MG63 (cell line): ENCODE measurements around the gene HDGFL1. TPM values are rescaled to one million over a fixed set of nuclear protein-coding genes. Genes with fewer than 3 reads are reported as not detected.

Experiments used
- DNase-seq: peaks from one replicate; pipeline ENCODE4 v3.0.0-alpha.2; 2020
- H3K27me3 ChIP-seq: fragments of 250-450 bp; sonication (Bioruptor Pico); 2 replicates; pipeline ENCODE4 v1.5.1; 2020; ENCODE audit warnings: mild to moderate bottlenecking, moderate library complexity
- H3K36me3 ChIP-seq: fragments of 250-450 bp; sonication (Bioruptor Pico); 2 replicates; pipeline ENCODE4 v1.5.1; 2020; ENCODE audit warnings: mild to moderate bottlenecking, moderate library complexity
- H3K4me3 ChIP-seq: fragments of 250-450 bp; sonication (Bioruptor Pico); 2 replicates; pipeline ENCODE4 v1.5.1; 2020; ENCODE audit warnings: mild to moderate bottlenecking, moderate library complexity
- H3K9me3 ChIP-seq: fragments of 250-450 bp; sonication (Bioruptor Pico); 2 replicates; pipeline ENCODE4 v1.5.1; 2020; ENCODE audit warnings: mild to moderate bottlenecking, moderate library complexity
- total RNA-seq: library from RNA; depleted of rRNA; stranded (reverse); fragments of >200 nt; shearing (Covaris generic); gene quantifications from 2 replicates; pipeline ENCODE4 v1.2.3, GENCODE V29; 2014; ENCODE audit warnings: low replicate concordance; rRNA removed

Gene HDGFL1
- not detected in 2 replicates for total RNA-seq

DNA sequence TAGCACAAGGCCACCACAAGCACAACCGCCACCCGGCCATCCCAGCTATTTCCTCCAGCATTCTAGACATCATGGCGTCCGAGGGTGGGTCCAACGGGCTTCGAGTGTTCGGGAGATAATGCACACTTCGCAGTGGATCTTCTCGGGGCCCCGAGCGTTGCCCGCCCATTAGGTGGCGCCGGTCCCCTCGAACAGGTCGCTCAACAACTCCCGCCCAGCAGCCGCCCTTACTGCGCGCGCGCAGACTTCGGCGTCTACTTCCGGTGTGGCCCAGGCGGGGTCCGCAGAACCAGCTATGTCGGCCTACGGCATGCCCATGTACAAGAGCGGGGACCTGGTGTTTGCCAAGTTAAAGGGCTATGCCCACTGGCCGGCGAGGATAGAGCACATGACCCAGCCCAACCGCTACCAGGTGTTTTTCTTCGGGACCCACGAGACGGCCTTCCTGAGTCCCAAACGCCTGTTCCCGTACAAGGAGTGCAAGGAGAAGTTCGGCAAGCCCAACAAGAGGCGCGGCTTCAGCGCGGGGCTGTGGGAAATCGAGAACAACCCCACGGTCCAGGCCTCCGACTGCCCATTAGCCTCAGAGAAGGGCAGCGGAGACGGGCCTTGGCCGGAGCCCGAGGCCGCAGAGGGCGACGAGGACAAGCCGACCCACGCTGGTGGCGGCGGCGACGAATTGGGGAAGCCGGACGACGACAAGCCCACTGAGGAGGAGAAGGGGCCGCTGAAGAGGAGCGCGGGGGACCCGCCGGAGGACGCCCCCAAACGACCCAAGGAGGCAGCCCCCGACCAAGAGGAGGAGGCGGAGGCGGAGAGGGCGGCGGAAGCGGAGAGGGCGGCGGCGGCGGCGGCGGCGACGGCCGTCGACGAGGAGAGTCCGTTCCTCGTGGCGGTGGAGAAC is at the start of gene HDGFL1:
Gene HDGFL1, plus strand, starts transcription at position 286 of the 904 bp plus-strand sequence. Its CDS starts 10 bp downstream, at position 296.
- DNase-seq: no peak

DNA sequence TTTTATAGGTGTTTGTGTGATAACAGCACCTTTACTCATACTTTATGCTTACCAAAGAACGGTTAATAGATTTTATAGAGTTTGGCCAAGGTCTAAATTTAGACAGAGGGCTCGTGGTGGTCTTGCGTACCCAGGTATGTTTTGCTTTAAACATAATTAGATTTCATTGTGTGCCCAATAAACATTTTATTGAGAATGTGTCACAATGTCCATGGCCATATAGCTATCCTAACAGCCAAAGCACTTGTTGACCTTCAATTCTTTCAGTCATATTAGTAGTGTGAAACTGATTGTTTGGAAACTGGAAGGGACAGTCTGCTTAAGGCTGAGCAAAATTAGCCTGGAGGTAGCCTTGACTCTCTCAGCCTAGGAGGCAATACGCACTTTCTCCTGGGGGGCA is 48.3 kb upstream of the HDGFL1 start:
- Histone ChIP-seq H3K27me3 (no peaks in the 10 kb centered on the region), H3K9me3 (no peaks in the 10 kb centered on the region), H3K4me3 (no peak overlapping the region), H3K36me3 (no peaks in the 10 kb centered on the region)
- DNase-seq: no peak

More for the DNA sequence above, at the start of gene HDGFL1:
- H3K9me3 ChIP-seq: no peaks in the 10 kb centered on the region
- H3K36me3 ChIP-seq: no peaks in the 10 kb centered on the region
- no peaks in the 10 kb centered on the region for H3K27me3 ChIP-seq
- H3K4me3 ChIP-seq: no peak within 1 kb of the TSS

DNA sequence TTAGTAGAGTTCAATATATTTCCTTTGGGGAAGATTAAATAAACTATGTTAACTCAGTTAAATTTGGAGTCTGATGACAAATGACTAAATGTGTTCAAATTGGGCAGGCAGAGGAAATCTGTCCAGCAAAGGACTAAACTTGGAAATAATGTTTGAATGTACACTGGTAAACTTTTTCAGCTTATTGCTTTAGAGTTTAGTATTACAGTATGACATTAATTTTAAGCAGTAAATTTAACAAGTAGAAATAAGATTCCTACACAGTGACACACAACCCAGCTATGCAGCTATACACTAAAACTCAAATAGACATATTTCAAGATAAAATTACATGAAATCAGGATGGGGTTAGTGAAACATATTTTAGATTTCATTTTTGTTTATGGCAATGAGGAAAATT is 42.6 kb upstream of the HDGFL1 start:
- no peak overlapping the region for H3K4me3 ChIP-seq
- no peak for DNase-seq
- H3K9me3 ChIP-seq: no peaks in the 10 kb centered on the region
- H3K36me3 ChIP-seq: no peaks in the 10 kb centered on the region
- no peaks in the 10 kb centered on the region for H3K27me3 ChIP-seq

DNA sequence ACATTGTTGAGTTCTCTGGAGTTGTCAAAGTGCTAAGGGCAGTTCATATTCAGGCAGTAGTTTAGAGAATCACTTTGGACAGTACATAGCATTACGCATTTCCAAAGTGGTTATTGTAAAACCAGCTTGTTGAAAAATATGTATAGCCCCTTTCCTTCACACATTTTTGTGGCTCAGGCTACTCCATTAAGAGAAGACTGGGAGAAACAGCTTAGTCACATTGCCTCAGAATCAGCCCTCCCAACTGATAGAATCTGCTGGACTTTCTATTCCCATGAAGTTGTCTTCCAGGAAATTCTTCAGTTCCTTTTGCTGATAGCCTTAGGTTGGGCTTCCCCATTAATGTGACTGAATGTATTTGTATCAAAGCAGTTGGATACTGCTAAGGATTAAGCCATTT is 39.5 kb upstream of the HDGFL1 start:
- no peak for DNase-seq
- Histone ChIP-seq H3K27me3 (no peaks in the 10 kb centered on the region), H3K9me3 (no peaks in the 10 kb centered on the region), H3K4me3 (no peak overlapping the region), H3K36me3 (no peaks in the 10 kb centered on the region)

DNA sequence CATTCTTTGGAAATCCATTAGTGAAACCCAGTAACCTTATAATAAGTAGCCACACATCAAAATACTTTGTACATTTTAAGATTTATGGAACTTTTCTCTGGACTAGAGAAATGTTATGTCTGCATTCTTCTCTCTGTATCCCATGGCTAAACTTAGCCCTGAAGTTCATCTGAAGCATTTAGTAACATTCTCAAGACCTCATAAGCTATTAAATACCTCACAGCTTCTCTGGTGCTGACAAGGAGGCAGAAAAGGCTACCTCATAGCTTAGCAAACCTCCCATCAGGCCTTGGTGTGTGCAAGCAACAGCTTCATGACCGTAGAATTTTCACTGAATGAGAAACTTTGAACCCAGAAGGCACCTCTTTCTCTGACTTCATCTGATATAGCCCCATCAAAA is 38.9 kb upstream of the HDGFL1 start:
- H3K9me3 ChIP-seq: no peaks in the 10 kb centered on the region
- no peak overlapping the region for H3K4me3 ChIP-seq
- H3K36me3 ChIP-seq: no peaks in the 10 kb centered on the region
- no peaks in the 10 kb centered on the region for H3K27me3 ChIP-seq
- no peak for DNase-seq

DNA sequence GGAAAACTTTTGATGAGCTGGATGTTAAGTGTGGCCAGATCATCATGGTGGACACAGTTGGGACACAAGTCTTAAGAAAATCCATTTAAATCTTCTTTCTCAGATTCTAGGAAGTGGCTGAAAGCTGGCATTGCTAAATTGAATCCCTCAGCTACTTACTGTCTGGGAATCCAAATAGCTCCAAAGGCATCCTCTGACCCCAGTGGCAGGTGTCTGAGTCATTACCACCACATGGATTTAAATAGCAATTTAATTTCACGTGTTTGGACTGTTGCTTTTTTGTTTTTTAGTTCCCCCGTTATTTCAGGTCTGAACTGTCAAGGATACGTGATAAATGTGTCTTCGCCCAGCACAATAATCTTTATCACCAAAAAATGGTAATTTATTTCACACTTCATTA is 33.2 kb upstream of the HDGFL1 start:
- Histone ChIP-seq H3K4me3 (no peak overlapping the region), H3K27me3 (no peaks in the 10 kb centered on the region), H3K9me3 (no peaks in the 10 kb centered on the region), H3K36me3 (no peaks in the 10 kb centered on the region)
- DNase-seq: no peak

DNA sequence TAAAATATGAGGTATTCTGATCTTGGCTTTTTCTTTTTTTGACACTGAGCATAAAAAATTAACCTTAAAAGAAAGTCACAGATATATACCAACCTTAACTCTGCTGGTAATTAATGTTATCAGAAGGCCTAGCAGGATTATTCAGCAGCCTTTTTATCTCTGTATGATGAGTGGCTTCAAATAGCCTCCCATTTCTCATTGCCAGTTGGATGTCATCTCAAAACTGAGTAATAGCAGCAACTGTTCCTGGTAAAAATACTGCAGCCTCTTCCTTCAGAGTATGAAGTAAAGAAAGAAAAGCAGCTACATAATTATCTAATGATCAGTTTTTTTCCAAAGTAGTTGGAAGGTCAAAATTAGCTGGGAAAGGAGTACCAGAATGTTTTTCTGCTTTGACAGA is 24.9 kb upstream of the HDGFL1 start:
- H3K9me3 ChIP-seq: no peaks in the 10 kb centered on the region
- DNase-seq: no peak
- H3K4me3 ChIP-seq: no peak overlapping the region
- H3K36me3 ChIP-seq: no peaks in the 10 kb centered on the region
- no peaks in the 10 kb centered on the region for H3K27me3 ChIP-seq

DNA sequence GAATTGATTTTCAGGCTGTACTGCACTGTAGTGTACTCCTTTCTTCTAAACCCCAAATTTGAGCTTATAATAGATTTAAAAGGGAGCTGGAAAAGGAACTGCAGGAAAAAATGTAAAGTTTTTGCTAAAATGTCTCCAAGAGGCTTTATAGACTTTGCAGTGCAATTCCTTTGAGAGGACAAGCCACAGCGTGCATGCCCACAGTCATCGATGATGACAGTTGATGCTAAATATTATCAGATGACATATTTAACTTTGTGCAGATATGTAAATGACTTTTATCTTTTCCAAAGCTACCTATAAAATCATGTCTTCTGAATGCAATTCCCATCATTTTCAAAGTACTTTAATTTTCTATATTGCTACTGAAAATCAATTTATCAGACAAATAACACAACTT is 24.3 kb upstream of the HDGFL1 start:
- no peaks in the 10 kb centered on the region for H3K27me3 ChIP-seq
- no peaks in the 10 kb centered on the region for H3K9me3 ChIP-seq
- no peak for DNase-seq
- no peak overlapping the region for H3K4me3 ChIP-seq
- H3K36me3 ChIP-seq: no peaks in the 10 kb centered on the region

DNA sequence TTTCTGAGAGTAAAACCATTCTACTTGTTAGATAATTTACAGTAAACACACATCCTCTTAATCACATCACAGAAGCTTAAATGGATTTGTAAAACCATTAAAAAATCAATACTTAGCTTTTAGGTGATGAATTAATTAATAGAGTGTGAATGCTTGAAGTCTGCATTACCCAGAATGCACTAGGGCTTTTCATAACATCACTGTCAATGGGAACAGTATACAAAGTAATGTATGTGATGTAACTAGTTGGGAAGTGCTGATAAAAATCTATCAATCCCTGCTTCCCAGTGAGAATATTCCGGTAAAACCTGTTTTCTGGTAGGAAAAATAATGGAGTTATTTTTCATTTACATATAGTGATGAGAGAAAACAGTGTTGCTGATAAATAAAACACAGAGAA is 23.1 kb upstream of the HDGFL1 start:
- H3K36me3 ChIP-seq: no peaks in the 10 kb centered on the region
- no peaks in the 10 kb centered on the region for H3K9me3 ChIP-seq
- H3K4me3 ChIP-seq: no peak overlapping the region
- DNase-seq: no peak
- no peaks in the 10 kb centered on the region for H3K27me3 ChIP-seq

DNA sequence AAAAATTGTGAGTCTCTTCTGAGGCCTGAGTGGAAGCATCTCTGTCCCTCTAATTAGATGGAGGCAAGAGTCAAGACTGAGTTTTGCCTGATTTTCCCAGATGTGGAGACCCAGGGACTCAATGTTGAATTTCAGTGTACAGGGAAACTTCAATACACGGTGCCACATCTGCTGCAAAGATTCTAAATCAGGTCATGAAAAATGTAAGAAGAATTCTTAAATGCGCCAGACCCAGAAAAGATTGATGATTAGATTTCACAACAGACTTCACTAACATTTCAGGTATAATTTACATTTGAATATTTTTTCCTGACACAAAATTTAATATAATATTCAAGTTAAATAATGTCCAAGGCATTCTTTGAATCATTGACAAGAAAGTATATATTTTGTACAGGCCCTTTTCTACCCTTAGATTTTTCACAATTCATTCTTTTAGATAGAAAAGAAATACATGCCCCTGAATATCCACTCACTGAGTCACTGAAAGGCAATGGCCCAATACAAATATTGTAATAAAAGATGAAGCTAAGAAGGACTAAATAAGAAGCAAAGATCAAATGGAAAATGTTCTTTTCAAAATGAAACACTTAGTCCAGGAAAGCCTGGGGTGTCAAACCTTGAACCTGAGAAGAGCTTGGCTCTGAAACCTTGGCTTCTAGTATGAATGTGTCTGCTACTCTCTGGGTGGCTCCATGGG is 18.2 kb upstream of the HDGFL1 start:
- Histone ChIP-seq H3K9me3 (no peaks in the 10 kb centered on the region), H3K4me3 (no peak overlapping the region), H3K36me3 (no peaks in the 10 kb centered on the region), H3K27me3 (no peaks in the 10 kb centered on the region)
- no peak for DNase-seq

DNA sequence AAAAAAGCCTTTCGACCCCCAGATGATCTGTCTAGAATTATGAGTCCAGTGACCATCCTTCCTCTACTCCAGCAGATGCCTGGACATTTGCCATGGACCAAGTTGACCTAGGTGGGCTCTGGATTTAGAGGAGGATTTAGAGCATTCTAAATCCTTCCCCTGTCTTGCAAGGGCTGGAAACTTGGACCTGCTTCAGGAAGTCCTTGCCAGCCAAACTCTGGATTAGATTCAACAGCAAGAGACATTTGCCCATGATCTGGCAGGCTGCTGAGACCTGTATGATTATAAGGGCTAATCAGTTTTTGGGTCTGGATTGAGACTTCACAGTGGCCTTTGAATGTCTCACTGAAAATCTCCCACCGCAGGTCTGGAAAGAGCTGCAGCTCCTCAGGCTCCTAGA is 13.1 kb upstream of the HDGFL1 start:
- no peak for DNase-seq
- H3K36me3 ChIP-seq: no peaks in the 10 kb centered on the region
- H3K27me3 ChIP-seq: no peaks in the 10 kb centered on the region
- H3K4me3 ChIP-seq: no peak overlapping the region
- no peaks in the 10 kb centered on the region for H3K9me3 ChIP-seq

DNA sequence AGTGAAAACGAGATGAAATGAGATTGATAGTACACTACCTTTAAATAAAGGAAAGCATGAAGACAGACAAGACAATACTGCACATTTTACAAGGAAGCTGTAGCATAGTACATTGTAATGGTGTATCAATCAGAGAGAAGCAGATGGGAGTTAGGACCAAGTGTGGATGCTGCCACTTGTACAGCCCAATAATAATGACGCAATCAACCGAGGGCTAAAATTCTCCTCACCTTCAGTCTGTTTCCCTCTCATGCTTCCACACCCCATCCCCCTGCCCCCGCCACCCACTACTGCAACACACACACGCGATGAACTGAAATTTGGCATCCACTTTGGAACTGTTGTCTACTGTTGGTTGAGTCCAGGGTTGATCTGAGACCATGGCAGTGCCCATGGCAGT is 12.4 kb upstream of the HDGFL1 start:
- no peaks in the 10 kb centered on the region for H3K36me3 ChIP-seq
- H3K9me3 ChIP-seq: no peaks in the 10 kb centered on the region
- H3K27me3 ChIP-seq: no peaks in the 10 kb centered on the region
- DNase-seq: no peak
- no peak overlapping the region for H3K4me3 ChIP-seq

DNA sequence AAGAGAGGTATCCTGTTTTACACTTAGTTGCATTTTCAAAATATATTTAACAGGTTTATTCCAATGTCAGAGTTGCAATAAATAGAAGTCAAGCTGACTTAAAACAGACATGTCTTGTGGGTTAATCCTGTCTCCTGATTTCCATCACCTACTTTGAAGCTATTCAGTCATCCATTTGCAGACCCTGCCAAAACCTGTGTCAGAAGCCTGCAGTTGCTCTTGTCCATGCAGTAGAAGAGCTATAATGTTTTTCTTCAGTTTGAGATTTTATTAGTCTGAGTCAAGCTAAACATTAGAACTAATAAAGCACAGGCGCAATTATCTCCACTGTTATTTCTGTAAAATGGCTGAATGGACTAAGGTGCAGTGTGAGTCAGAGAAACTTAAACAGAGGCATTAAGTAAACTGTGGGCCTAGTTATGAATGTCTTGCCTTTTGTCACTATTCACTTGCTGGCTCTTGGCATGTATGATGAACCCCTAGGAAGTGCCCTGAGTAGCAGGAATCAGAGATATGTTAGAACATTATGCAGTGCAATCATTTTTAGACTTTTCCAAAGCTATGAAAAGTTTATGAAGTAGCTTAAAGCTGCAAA is 11.0 kb upstream of the HDGFL1 start:
- DNase-seq: no peak
- no peaks in the 10 kb centered on the region for H3K9me3 ChIP-seq
- no peak overlapping the region for H3K4me3 ChIP-seq
- no peaks in the 10 kb centered on the region for H3K27me3 ChIP-seq
- H3K36me3 ChIP-seq: no peaks in the 10 kb centered on the region

DNA sequence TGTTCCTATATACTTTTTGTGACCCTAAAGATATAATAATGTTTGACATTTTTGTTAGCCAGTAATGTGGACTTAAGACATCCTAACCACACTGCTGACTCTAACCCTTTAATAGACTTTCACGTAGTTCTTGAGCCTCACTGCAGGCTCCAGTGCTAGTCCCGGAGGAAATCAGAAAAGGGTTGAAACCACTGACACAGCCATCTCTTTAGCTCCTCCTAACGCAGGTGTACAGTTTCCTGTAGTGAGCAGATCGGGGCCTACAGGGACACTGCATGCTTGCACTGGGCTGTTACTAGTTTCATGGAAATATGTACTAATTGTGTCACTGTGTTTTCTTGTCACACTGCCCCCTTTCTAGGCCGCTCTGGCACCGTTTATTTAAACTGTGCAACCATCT is 512 bp upstream of the HDGFL1 start:
- Histone ChIP-seq H3K9me3 (no peaks in the 10 kb centered on the region), H3K4me3 (no peak overlapping the region), H3K27me3 (no peaks in the 10 kb centered on the region), H3K36me3 (no peaks in the 10 kb centered on the region)
- DNase-seq: no peak

DNA sequence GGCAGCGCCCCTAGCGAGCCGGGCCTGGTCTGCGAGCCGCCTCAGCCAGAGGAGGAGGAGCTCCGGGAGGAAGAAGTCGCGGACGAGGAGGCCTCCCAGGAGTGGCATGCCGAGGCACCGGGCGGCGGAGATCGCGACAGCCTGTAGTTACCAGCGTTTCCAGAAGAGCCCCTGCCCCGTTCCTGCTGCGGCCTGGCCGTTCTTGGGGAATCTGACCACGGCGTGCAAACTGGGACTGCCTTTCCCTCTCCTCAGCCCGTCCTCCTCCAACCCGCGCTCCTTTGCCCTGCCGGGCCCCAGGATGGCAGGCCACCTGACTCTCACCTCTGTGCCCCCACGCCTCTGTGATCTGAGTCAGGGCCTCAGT is 802 bp downstream of the HDGFL1 start:
- H3K9me3 ChIP-seq: no peaks in the 10 kb centered on the region
- no peak for DNase-seq
- no peak overlapping the region for H3K4me3 ChIP-seq
- H3K27me3 ChIP-seq: no peaks in the 10 kb centered on the region
- H3K36me3 ChIP-seq: no peaks in the 10 kb centered on the region

DNA sequence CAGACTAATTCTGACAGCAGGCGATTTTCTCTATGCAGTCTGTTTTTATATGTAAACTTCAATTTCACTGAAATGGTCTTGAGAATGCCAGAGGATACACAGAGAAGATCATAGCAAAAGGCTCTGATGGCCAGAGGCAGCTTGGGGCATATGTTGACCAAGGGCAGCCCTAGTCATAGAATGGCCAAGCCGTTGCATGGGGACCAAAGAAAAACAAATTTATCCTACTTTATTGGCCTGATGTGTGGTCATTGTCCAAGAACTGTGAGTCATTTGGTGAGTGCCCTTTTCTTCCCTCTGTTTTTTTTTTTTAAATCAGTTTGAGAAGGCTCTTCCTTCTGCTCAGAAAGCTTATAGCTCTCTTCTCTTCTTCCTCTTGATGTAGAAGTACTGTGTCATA is 5.8 kb downstream of the HDGFL1 start:
- Histone ChIP-seq H3K36me3 (no peaks in the 10 kb centered on the region), H3K9me3 (no peaks in the 10 kb centered on the region), H3K4me3 (no peak overlapping the region), H3K27me3 (no peaks in the 10 kb centered on the region)
- peak; percentile 31 for DNase-seq

DNA sequence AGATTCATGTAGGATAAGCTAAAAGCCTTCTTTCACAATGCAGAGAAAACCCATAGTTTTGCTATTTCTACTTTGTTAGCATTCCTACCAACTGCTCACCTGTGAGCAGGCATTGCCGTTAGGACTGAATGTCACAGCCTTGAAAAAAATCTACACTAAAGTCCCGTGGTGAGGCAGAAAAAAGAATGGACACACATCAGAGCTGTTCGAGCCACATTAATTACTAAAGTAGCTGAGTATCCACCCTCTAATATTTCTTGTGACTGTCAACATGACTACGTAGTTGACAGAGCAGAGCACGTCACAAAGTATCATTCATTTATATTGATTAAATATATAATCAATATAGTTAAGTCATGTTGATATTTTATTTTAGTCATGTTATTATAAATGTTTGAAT is 10.1 kb downstream of the HDGFL1 start:
- no peak for DNase-seq
- no peaks in the 10 kb centered on the region for H3K27me3 ChIP-seq
- no peak overlapping the region for H3K4me3 ChIP-seq
- H3K9me3 ChIP-seq: no peaks in the 10 kb centered on the region
- no peaks in the 10 kb centered on the region for H3K36me3 ChIP-seq
